ENCODE measurements around the gene CNIH3.

DNA sequence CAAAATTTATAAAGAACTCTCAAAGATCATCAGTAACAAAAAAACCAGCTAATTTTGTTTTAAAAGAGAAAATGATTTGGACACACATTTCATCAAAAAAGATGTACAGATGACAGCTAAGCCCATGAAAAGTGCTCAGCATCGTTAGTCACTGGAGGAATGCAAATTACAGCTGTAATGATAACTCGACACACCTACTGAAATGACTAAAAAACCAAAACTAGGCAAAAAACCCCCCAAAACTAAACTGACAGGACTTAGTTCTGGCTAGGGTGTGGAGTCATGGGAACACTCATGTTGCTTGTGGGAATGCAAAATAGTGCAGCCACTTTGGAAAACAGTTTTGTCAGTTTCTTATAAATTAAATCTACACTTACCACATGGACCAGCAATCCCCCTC, 59.5 kb downstream of the CNIH3 start:
- TF ChIP-seq CTCF (IDR thresholded peaks at IDR 0.05): no peak
- TF ChIP-seq EZH2 (IDR thresholded peaks at IDR 0.05): no peak
- TF ChIP-seq EZH2phosphoT487 (IDR thresholded peaks at IDR 0.05): no peak
